Measurements from ENCODE around the gene ZNF195.
"Not testable (repeated sequence)": the region's sequence is repeated elsewhere in the genome, so short reads cannot be mapped to it uniquely, and the experiment has no call there.

The ZNF195 gene

DNA sequence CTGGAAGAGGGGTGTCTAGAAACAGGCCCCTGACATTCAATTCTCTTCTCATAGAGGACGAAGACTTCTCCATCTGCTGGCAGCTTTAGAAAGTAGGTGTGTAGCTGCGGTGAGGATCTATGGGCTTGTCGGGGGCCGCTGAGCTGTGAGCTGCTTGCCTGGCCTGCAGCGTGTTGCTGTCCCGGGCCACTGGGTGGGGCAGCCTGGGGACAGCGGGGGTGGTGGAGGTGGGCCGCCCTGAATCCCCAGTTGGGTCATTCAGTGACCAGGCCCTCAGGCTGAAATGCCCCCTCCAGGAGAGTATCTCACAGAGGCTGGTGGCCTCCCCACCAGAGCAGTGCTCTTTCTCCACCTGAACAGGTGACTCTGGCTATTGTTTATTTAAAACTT is 23.9 kb upstream of the ZNF195 start:
- not testable (repeated sequence) for DNase-seq

DNA sequence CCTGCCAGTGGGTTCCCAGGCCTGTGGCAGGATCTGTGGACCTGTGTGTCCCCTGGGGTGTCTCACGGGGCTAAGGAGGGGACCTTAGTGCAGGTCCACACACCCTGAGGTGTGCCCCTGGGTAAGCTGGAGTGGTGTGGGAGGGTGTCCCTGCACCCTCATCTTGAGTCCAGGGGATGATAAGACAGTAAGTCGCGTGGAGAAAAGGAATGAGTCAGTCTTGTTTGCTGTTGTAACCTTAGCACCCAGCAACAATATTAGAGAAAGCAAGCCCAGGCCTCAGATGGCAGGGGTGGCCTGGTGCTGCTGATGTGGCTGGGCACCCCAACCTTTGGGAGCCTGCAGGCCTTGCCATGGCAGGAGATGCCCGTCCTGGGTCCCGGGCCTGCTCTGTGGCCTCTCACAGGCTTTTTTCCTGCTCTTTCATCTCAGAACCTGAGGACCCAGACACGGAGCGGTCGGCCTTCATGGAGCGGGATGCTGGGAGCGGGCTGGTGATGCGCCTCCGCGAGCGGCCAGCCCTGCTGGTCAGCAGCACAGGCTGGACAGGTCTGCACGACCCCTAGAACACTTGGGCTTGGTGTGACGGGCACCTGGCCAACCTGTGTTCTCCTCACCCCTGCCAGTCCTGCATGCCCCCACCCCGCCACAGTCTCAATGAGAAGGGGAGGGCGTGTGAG is 23.4 kb upstream of the ZNF195 start:
- DNase-seq: not testable (repeated sequence)

DNA sequence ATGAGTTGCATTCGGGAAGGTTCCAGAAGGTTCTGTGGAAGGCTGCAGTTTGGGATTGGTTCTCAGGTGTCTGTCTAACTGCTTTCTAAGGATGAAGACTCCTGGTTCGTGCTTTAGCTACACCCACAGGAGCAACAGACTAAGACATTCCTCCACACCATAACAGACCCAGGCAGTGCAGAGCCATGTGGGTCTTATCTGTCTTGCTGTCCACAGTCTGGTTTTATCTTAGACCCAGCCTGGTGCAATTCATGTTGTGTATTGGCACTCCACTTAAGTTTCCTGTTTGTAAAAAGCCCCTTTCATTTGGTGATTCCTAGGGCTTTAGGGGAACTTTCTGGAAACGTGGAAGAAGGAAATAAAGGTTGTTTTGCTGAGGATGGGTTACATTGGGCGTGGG is 22.1 kb upstream of the ZNF195 start:
- DNase-seq: not testable (repeated sequence)

DNA sequence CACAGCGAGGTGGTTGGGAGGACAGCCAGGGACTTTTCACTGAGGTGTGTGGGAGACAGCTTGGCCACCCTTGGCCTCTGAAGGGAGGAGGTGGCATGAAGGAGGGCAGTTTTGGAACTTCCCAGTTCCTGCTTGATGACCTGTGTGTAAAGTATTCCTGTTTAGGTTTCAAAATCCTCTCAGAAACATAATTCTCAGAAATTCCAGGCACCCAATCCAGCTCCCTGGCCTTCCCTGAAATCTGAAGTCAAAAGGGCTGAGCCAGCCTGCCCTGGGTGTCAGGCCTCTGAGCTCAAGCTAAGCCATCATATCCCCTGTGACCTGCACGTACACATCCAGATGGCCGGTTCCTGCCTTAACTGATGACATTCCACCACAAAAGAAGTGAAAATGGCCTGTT is 19.6 kb upstream of the ZNF195 start:
- not testable (repeated sequence) for DNase-seq

- DNase-seq: not testable (repeated sequence)
These were observed 19.2 kb upstream of the ZNF195 start for GRCh38 chr11:3398106-3398505.

- DNase-seq: not testable (repeated sequence)
These were observed 18.3 kb upstream of the ZNF195 start for GRCh38 chr11:3397210-3397609.

DNA sequence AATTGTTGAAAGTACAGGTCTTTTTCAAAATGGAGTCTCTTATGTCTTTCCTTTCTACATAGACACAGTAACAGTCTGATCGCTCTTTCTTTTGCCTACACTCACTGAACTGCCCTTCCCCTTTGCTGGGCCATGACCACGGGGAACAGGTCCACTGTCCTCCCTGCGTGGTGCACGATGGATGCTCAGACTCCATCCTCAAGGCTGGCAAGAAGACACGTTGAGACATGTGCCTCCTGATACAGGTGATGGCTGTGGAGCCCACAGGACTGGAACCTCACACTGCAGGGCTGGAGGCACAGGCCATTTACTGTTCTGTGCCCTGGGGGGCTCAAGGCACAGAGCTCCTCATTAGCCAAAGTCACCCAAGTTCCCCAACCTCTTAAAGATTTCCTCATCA is 16.5 kb upstream of the ZNF195 start:
- DNase-seq: not testable (repeated sequence)

GRCh38 chr11:3394956-3395355 is 16.0 kb upstream of the ZNF195 start:
- DNase-seq: not testable (repeated sequence)

GRCh38 chr11:3393450-3393849 is 14.5 kb upstream of the ZNF195 start:
- DNase-seq: not testable (repeated sequence)

DNA sequence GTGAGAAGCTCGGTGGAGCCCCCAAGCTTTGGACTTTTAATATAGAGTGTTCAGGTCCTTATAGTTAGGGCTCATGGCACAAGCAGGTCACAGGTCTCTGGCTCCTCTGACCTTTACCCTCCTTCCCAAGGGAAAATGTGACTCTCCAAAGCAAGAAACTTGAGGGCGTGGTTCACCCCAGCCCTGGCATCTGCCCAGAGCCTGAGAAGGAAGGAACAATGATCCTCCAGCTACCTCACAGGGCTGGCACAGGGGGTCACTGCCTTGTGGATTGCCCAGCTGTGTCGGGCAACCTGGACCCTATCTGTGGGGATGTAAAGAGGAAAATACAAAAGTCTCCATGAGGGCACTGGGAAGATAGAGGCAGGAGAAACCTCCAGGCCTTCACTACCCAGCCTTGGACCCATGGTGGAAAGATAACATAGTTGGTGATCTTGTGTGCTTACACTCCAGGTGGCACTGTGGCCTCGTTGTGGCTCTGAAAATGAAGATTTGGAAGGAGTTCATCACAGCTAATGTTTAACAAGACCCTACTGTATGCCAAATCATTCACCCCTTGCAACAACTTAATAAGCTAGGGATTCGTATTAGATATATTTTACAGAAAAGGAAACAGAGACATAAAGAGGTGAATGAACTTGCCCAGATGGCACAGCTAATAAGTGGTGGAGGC is 3.8 kb upstream of the ZNF195 start:
- no peak for DNase-seq

GRCh38 chr11:3381794-3382193 is 2.8 kb upstream of the ZNF195 start:
- DNase-seq: no peak

DNA sequence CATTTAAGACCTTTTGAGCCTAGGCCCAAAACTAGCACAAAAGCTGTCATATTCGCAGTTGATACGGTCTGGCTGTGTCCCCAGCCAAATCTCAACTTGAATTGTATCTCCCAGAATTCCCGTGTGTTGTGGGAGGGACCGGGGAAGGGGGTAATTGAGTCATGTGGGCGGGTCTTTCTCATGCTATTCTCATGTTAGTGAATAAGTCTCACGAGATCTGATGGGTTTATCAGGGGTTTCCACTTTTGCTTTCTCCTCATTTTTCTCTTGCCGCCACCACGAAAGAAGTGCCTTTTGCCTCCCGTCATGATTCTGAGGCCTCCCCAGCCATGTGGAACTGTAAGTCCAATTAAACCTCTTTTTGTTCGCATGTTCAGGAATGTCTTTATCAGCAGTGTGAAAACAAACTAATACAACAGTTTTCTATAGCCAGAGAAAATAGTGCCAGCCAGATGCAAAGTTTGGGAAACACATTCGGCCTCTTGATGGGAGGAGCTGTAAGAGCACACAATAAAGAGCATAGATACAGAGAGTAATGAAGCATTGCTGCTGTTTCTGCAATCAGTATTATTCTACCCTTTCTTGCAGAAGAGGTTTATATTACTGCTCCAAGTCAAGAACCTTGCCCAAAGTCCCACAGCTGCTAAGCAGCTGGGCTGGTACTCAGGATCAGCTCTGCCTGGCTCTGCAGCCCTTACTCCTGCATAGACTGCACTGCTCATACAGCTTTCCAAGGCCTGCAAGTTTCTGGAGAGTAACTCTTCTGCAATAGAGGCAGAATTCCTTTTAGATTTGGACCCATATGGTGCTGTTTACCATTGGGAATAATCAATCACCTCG is 2.0 kb upstream of the ZNF195 start:
- DNase-seq: peak in 1 of 56 donors; percentile 2

GRCh38 chr11:3375552-3375951 is 3.4 kb downstream of the ZNF195 start:
- no peak for DNase-seq

GRCh38 chr11:3370311-3370870 is 8.6 kb downstream of the ZNF195 start:
- no peak for DNase-seq

GRCh38 chr11:3369366-3369765 is 9.6 kb downstream of the ZNF195 start:
- DNase-seq: no peak

- DNase-seq: no peak
These were observed 10.7 kb downstream of the ZNF195 start for GRCh38 chr11:3368199-3368598.

DNA sequence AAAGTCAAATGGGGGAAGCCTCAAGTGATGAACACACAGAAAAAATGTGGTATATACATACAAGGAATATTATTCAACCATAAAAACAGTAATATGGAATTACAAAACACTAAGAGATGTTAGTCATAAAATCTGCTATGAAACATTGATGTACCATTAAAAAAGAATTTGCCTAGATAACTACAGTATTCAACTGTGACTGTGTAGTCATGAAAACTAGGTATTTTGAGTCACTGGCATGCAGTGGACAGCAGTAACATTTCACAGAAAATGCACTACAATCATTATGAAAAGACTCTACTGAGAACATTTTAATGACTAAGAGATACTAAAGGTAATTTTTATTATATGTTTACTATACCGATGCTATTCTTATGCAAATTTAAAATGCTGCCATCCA is 11.7 kb downstream of the ZNF195 start:
- no peak for DNase-seq

GRCh38 chr11:3359092-3359824 is 19.7 kb downstream of the ZNF195 start:
- DNase-seq: no peak

- DNase-seq: no peak
These were observed 20.8 kb downstream of the ZNF195 start for GRCh38 chr11:3357994-3358676.

DNA sequence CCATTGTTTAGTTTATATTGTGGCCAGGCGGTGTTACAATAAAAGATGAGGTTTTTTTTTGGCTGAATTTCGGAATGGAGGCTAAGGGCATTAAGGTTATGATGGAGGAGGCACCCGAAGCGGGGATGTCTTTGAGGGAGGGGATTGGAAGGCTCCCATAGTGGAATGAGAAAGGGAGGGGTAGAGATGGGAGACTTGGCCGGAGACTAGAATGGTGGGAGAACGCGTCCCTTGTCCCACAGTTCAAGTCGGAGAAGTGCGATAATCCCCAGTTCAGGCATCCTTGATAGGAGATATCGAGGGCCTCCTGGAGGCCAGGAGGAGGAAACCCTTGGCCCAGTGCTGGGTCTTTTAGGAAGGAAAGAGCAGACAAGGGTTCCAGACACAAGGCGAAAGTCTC is 21.6 kb downstream of the ZNF195 start:
- DNase-seq: no peak

DNA sequence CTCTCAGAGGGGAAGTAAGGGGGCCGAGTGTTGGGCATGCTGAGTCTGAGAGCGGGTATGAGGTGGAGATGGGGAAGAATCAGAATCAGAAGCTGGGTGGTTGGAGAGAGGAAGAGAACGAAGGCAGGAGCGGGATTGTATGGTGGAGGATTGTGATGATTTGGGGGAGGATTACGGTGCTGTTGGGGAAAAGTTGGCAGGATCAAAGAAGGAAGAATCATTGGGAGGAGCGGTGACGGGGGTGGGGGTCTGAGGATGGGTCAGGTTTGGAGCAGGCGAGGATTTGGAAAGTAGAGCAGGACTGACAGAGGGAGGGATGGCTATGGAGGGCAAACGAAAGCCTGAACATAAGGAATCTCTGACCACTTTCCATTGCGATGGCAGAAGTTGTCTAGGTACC is 22.1 kb downstream of the ZNF195 start:
- no peak for DNase-seq

Data from nucleus accumbens (tissue), 56 donors.